ENCODE measurements around the gene SULT1A1. TPM values are rescaled to one million over a fixed set of nuclear protein-coding genes. Genes with fewer than 3 reads are reported as not detected.

The SULT1A1 gene
- total and polyA plus RNA-seq, 2 of the 13 experiments (the other 11 are each of a cell fraction or from before 2014, with no cell fraction given), result 114 to 147 TPM

- TF ChIP-seq ZFYVE20 (CRISPR knock-in tag; IDR thresholded peaks at IDR 0.05; ENCODE audit: borderline replicate concordance, low read depth), result no peak
- TF ChIP-seq IKZF1 (IDR thresholded peaks at IDR 0.05), result no peak
- TF ChIP-seq ZNF646 (CRISPR knock-in tag; IDR thresholded peaks at IDR 0.05), result no peak
- TF ChIP-seq FIP1L1 (IDR thresholded peaks at IDR 0.05; ENCODE audit: borderline replicate concordance, insufficient read depth, low read depth, low read length), result no peak
- TF ChIP-seq MLXIP (CRISPR knock-in tag; IDR thresholded peaks at IDR 0.05; ENCODE audit: borderline replicate concordance), result no peak
- TF ChIP-seq SRSF9 (IDR thresholded peaks at IDR 0.05; ENCODE audit: borderline replicate concordance, insufficient read depth, low read depth, low read length, poor library complexity, severe bottlenecking), result no peak
- no peak for TF ChIP-seq FOXM1 (CRISPR knock-in tag; IDR thresholded peaks at IDR 0.05)
- TF ChIP-seq ZNF12 (CRISPR knock-in tag; IDR thresholded peaks at IDR 0.05), result no peak
- no peak; the same call in 1 of the 2 replicates for TF ChIP-seq ZNF281 (CRISPR knock-in tag; IDR thresholded peaks at IDR 0.05; ENCODE audit: borderline replicate concordance)
- no peak for TF ChIP-seq CBX1 (IDR thresholded peaks at IDR 0.05; ENCODE audit: low read depth)
- no peak for TF ChIP-seq ZFP36L1 (CRISPR knock-in tag; IDR thresholded peaks at IDR 0.05)
- no peak; the same call in 1 of the 2 replicates for TF ChIP-seq KLF11 (CRISPR knock-in tag; IDR thresholded peaks at IDR 0.05)
- no peak for TF ChIP-seq ZSCAN30 (CRISPR knock-in tag; IDR thresholded peaks at IDR 0.05)
- TF ChIP-seq NCOA1 (CRISPR knock-in tag; IDR thresholded peaks at IDR 0.05), result no peak
- no peak for TF ChIP-seq PRPF4 (IDR thresholded peaks at IDR 0.05; ENCODE audit: low read depth, low read length, poor library complexity, severe bottlenecking)
Observed at GRCh38 chr16:28609631-28610594, at the start of gene SULT1A1 (continued).
